Omental fat pad (tissue), 4 donors: ENCODE data around the gene NUMB. TPM values are rescaled to one million over a fixed set of nuclear protein-coding genes. Genes with fewer than 3 reads are reported as not detected.

ENCODE experiments used
- ATAC-seq: fragments of 150-250 bp; one replicate; pipeline ENCODE4 v1.9.1; 2016; ENCODE audit warnings: mild to moderate bottlenecking, moderate library complexity; ENCODE audit not compliant: low FRiP score
- DNase-seq: peaks from one replicate; pipeline ENCODE4 v3.0.0-alpha.2; 2019; ENCODE audit warnings: low spot score
- total RNA-seq, 4 donors: library from RNA; depleted of rRNA; stranded (reverse); fragments of >200 nt; gene quantifications; one replicate each; pipeline ENCODE4 v1.1.0, GENCODE V29; 2016
- TF ChIP-seq, protein P1 (sequence below), 3 donors: fragments of 450-650 bp; IDR thresholded peaks; one replicate each; pipeline ENCODE4 v1.5.1; 2016 to 2017; ENCODE audit warnings: antibody characterized with exemption in 3 of 3, mild to moderate bottlenecking in 3 of 3, moderate library complexity in 2 of 3

The NUMB gene
- total RNA-seq, 4 donors from 2014 or later = 48.2 to 95.4 (median 62.8) TPM

DNA sequence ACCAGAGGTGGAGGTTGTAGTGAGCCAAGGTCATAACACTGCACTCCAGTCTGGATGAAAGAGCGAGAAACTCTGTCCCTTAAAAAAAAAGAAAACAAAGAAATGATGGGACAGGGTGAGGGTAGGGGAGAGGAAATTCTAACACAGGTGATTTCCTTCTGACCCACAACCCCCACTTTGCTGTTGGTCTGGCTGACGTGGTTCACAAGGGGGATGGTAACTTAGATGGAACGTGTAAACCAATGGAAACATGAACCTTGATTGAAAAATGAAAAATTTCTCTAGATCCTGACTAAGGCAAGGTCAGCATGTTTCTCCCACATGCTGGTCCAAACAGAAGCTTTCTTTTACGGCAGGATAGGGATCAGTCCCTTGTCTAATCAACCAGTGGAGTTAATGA lies 16.6 kb upstream of the NUMB start:
- TF ChIP-seq, protein P1, sequence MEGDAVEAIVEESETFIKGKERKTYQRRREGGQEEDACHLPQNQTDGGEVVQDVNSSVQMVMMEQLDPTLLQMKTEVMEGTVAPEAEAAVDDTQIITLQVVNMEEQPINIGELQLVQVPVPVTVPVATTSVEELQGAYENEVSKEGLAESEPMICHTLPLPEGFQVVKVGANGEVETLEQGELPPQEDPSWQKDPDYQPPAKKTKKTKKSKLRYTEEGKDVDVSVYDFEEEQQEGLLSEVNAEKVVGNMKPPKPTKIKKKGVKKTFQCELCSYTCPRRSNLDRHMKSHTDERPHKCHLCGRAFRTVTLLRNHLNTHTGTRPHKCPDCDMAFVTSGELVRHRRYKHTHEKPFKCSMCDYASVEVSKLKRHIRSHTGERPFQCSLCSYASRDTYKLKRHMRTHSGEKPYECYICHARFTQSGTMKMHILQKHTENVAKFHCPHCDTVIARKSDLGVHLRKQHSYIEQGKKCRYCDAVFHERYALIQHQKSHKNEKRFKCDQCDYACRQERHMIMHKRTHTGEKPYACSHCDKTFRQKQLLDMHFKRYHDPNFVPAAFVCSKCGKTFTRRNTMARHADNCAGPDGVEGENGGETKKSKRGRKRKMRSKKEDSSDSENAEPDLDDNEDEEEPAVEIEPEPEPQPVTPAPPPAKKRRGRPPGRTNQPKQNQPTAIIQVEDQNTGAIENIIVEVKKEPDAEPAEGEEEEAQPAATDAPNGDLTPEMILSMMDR (IDR thresholded peaks at IDR 0.05) = no peak
- DNase-seq (no peak), ATAC-seq (no peak)

DNA sequence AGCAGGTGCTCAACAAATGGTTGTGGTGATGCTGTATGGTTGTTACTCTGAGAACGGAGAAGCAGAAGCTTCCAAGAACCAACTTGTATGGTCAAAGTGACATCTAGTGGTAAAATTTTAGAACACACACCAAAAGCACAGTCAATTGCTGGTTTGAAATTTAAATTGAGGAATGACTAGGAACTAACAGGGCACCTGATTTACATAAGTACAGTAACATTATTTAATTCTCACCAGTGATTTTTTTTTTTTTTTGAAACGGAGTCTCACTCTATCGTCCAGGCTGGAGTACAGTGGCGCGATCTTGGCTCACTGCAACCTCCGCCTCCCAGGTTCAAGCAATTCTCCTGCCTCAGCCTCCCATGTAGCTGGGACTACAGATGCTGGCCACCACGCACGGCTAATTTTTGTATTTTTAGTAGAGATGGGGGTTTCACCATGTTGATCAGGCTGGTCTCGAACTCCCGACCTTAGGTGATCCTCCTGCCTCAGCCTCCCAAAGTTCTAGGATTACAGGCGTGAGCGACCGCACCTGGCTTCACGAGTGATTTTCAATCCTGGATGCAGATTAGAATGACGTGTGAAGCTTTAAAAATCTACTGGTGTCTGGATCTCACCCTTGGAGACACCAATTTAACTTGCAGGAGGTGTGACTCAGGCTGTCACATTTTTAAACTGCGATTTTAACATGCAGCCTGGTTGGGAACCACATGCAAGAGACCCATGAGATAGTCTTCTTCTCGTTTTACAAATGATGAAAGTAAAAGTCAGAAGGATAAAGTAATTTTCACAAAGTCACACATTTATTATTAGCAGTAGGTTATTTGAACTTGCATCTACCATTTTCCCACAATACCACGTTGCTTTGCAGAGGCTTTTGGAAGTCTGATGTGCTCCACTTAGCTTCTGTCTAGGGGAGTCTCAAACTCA lies 14.1 kb upstream of the NUMB start:
- TF ChIP-seq, protein P1 (IDR thresholded peaks at IDR 0.05) = peak in 1 of 3 donors; percentile 49
- DNase-seq = no peak
- no peak for ATAC-seq

DNA sequence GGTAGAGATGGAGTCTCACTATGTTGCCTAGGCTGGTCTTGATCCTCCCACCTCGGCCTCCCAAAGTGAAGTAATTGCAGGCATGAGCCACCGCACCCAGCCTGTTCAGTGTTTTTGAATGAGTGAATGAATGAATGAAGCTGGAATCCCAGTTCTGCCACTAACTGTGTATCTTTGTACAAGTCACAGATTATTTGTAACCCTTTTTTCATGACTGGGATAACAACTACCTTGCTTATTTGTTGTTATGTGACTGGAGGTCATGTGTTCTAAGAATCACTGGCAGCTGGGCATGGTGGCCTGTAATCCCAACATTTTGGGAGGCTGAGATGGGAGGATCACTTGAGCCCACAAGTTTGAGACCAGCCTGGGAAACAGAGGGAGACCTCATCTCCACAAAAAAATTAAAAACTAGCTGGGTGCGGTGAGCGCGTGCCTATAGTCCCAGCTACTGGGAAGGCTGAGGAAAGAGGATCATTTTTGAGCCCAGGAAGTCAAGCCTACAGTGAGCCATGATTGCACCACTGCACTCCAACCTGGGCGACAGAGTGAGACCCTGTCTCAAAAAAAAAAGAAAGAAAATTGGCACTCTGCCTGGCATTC lies 13.3 kb upstream of the NUMB start:
- TF ChIP-seq, protein P1 (IDR thresholded peaks at IDR 0.05) = no peak
- ATAC-seq (no peak), DNase-seq (no peak)

DNA sequence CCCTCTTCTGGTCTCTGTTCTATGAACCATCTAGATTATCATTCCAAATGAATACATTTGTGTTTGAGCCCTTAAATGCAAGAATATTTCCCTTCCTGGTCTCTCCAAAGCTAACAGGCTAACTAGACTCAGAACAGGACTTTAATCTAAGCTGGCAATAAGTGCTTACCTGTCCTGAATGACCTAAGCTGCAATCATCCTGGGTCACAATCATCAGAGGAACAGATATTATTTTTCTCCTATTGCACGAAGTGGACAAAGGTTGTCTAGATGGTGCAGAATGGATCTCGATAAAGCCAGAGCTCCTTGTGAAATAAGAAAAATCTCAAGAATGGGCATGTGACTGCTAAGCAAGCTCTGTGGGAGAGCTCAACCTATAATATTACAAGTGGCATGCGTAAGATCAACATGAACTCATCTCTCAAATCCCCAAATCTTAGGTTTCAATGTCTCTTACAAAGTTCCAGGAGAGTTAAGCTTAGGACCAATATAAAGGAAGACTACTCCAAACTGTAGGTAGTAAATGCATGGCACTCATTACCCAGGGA lies 10.6 kb upstream of the NUMB start:
- DNase-seq (no peak), ATAC-seq (no peak)
- TF ChIP-seq, protein P1 (IDR thresholded peaks at IDR 0.05) = no peak

DNA sequence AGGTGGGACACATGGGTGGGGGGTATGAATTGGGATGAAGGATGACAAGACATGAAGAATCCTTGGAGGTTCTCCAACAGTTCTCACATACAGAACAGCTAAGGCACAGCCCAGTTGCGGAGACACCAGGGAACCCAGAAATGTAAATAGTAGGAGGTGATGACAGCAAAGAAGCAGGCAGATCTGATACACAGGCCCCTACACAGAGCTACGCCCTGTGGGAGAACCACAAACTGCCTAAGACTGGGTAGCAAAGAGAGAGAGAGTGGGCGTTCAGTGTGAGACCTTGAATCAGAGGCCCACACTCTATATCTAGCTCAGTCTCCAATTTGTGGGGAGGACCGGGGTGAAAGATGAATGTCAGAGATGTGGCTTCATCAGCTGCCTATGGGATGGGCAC lies 9.5 kb upstream of the NUMB start:
- no peak for DNase-seq
- ATAC-seq = no peak
- TF ChIP-seq, protein P1 (IDR thresholded peaks at IDR 0.05) = no peak

DNA sequence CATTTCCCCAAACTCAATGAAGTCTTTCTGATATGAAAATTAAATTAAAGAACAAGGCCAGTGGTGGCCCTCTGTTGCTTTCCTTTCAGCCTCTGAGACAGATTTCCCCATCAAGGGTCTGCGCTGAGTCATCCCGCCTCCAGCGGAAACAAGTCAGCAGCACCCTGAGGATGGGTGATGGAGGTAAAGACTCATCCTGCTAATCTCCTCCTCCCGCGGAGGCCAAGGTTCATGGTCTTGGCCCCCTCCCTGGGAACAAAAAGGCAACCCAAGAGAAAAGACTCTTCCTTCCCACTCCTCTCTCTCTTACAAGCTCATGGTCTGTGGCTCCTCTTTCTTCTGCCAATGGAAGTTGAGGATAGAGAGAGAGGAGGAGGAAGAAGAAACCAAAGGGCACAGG lies 9.0 kb upstream of the NUMB start:
- ATAC-seq = no peak
- no peak for DNase-seq
- TF ChIP-seq, protein P1 (IDR thresholded peaks at IDR 0.05) = no peak
